ENCODE data around the gene PRMT1. TPM values are rescaled to one million over a fixed set of nuclear protein-coding genes. Genes with fewer than 3 reads are reported as not detected.
A peak's percentile ranks its signal among the peaks of the same experiment; 100 is the strongest.

PRMT1 gene
- total and polyA plus RNA-seq, 2 of the 13 experiments (the other 11 are each of a cell fraction or from before 2014, with no cell fraction given) = 324 to 374 TPM

GRCh38 chr19:49640113-49640898 lies 36.8 kb upstream of the PRMT1 start, which contains the start of gene RRAS (continued):
- TF ChIP-seq ATF2 (CRISPR knock-in tag; IDR thresholded peaks at IDR 0.05) (peak; percentile 92), PLRG1 (conservative IDR thresholded peaks at IDR 0.05) (no peak), ZNF430 (CRISPR knock-in tag; IDR thresholded peaks at IDR 0.05) (0 out of 2 replicates have a peak, but pooled peaks have one; percentile 41), REXO4 (CRISPR knock-in tag; IDR thresholded peaks at IDR 0.05; ENCODE audit: borderline replicate concordance) (no peak), ZNF577 (CRISPR knock-in tag; IDR thresholded peaks at IDR 0.05; ENCODE audit: borderline replicate concordance, low read depth) (no peak), GTF3A (CRISPR knock-in tag; conservative IDR thresholded peaks at IDR 0.05) (no peak), EZH2 (conservative IDR thresholded peaks at IDR 0.05; ENCODE audit: low read depth, low read length) (no peak), ZNF274 (CRISPR knock-in tag; IDR thresholded peaks at IDR 0.05) (peak; percentile 38; the same call in 1 of the 2 replicates), ZNF713 (CRISPR knock-in tag; IDR thresholded peaks at IDR 0.05) (no peak), ZNF562 (CRISPR knock-in tag; IDR thresholded peaks at IDR 0.05; ENCODE audit: borderline replicate concordance) (no peak), ZNF777 (CRISPR knock-in tag; IDR thresholded peaks at IDR 0.05) (no peak), ZFP62 (CRISPR knock-in tag; IDR thresholded peaks at IDR 0.05) (no peak), ZNF441 (CRISPR knock-in tag; IDR thresholded peaks at IDR 0.05; ENCODE audit: borderline replicate concordance) (no peak; the same call in 1 of the 2 replicates), ZNF546 (CRISPR knock-in tag; conservative IDR thresholded peaks at IDR 0.05) (no peak), ZNF251 (CRISPR knock-in tag; IDR thresholded peaks at IDR 0.05) (no peak), MYC (CRISPR knock-in tag; IDR thresholded peaks at IDR 0.05; ENCODE audit: borderline replicate concordance) (peak; percentile 51; the same call in 1 of the 2 replicates), ZNF235 (CRISPR knock-in tag; IDR thresholded peaks at IDR 0.05; ENCODE audit: borderline replicate concordance) (no peak), LRRFIP1 (CRISPR knock-in tag; conservative IDR thresholded peaks at IDR 0.05) (no peak), ZNF563 (CRISPR knock-in tag; IDR thresholded peaks at IDR 0.05) (no peak), KDM5A (IDR thresholded peaks at IDR 0.05; ENCODE audit: borderline replicate concordance, low read length) (no peak)
- TF ChIP-seq, protein P1, sequence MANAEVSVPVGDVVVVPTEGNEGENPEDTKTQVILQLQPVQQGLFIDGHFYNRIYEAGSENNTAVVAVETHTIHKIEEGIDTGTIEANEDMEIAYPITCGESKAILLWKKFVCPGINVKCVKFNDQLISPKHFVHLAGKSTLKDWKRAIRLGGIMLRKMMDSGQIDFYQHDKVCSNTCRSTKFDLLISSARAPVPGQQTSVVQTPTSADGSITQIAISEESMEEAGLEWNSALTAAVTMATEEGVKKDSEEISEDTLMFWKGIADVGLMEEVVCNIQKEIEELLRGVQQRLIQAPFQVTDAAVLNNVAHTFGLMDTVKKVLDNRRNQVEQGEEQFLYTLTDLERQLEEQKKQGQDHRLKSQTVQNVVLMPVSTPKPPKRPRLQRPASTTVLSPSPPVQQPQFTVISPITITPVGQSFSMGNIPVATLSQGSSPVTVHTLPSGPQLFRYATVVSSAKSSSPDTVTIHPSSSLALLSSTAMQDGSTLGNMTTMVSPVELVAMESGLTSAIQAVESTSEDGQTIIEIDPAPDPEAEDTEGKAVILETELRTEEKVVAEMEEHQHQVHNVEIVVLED (CRISPR knock-in tag; IDR thresholded peaks at IDR 0.05; ENCODE audit: borderline replicate concordance) = peak; percentile 72; the same call in 1 of the 2 replicates
- TF ChIP-seq, protein P2, sequence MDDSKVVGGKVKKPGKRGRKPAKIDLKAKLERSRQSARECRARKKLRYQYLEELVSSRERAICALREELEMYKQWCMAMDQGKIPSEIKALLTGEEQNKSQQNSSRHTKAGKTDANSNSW (CRISPR knock-in tag; IDR thresholded peaks at IDR 0.05; ENCODE audit: borderline replicate concordance) = no peak; the same call in 1 of the 2 replicates

Measured in HepG2 (cell line).